ENCODE measurements around the gene SLC25A23.

GRCh38 chr19:6484230-6484629, 24.6 kb upstream of the SLC25A23 start:
- no peak for TF ChIP-seq CTCF (conservative IDR thresholded peaks at IDR 0.05; ENCODE audit: low read length)
- TF ChIP-seq EZH2phosphoT487 (IDR thresholded peaks at IDR 0.05; ENCODE audit: borderline replicate concordance), result no peak
